Naive thymus-derived CD4-positive, alpha-beta T cell (primary cell): Measurements from ENCODE around the gene AMBP. TPM values are rescaled to one million over a fixed set of nuclear protein-coding genes. Genes with fewer than 3 reads are reported as not detected.

Experiments used
- ATAC-seq: fragments of 150-1000 bp; cut with Tn5 transposase; 2 replicates; pipeline ENCODE4 v1.10.0; 2021; ENCODE audit warnings: mild to moderate bottlenecking, moderate library complexity
- CTCF ChIA-PET: fragments of 350-600 bp; sonication (Branson Sonifier 250); formaldehyde crosslinking; loops from one replicate; lab custom pipeline; 2021; ENCODE audit warnings: antibody characterized with exemption; lab: Charles Lee
- POLR2A ChIA-PET: fragments of 350-600 bp; sonication (Branson Sonifier 250); formaldehyde crosslinking; loops from one replicate; lab custom pipeline; 2021; ENCODE audit warnings: antibody characterized with exemption, inconsistent platforms; lab: Charles Lee
- DNase-seq, 9 donors: peaks; one replicate each; pipeline versions ENCODE4 v3.0.0 to v3.0.0-alpha.2; 2020 to 2022; ENCODE audit warnings: mixed read lengths in 1 of 9
- H3K27ac ChIP-seq: one replicate; pipeline ENCODE4 v1.7.0; 2013; ENCODE audit warnings: mild to moderate bottlenecking, low read depth, low read length, moderate library complexity
- H3K27me3 ChIP-seq, 2 donors: one replicate each; pipeline ENCODE4 v1.7.0; 2013; ENCODE audit warnings: low read length in 2 of 2, mild to moderate bottlenecking in 2 of 2, moderate library complexity in 2 of 2; ENCODE audit not compliant: control insufficient read depth in 2 of 2, insufficient read depth in 2 of 2
- H3K36me3 ChIP-seq, 3 experiments: 1 replicate in 2 of 3; 2 replicates in 1 of 3; pipeline ENCODE4 v1.7.0; 2013; ENCODE audit warnings: low read length in 3 of 3, mild to moderate bottlenecking in 3 of 3, moderate library complexity in 1 of 3; ENCODE audit not compliant: insufficient read depth in 3 of 3, control insufficient read depth in 2 of 3
- H3K4me1 ChIP-seq, 2 donors: one replicate each; pipeline ENCODE4 v1.7.0; 2013; ENCODE audit warnings: low read length in 2 of 2, mild to moderate bottlenecking in 2 of 2, moderate library complexity in 1 of 2; ENCODE audit not compliant: control insufficient read depth in 2 of 2, insufficient read depth in 2 of 2
- H3K4me3 ChIP-seq: 2 replicates; pipeline ENCODE4 v1.7.0; 2013; ENCODE audit warnings: mild to moderate bottlenecking, low read length
- H3K9me3 ChIP-seq, 3 experiments: 1 replicate in 2 of 3; 2 replicates in 1 of 3; pipeline ENCODE4 v1.7.0; 2013; ENCODE audit warnings: low read length in 3 of 3; ENCODE audit not compliant: control insufficient read depth in 2 of 3
- H3K27ac Mint-ChIP-seq, 9 donors: one replicate each; pipeline ENCODE4 v1.8.0; 2020 to 2022; ENCODE audit warnings: mixed read lengths in 9 of 9, mild to moderate bottlenecking in 8 of 9, moderate library complexity in 5 of 9, inconsistent platforms in 2 of 9
- H3K27me3 Mint-ChIP-seq, 5 donors: one replicate each; pipeline ENCODE4 v1.8.0; 2021 to 2022; ENCODE audit warnings: mixed read lengths in 5 of 5, mild to moderate bottlenecking in 1 of 5
- H3K36me3 Mint-ChIP-seq, 5 donors: one replicate each; pipeline ENCODE4 v1.8.0; 2020 to 2022; ENCODE audit warnings: mixed read lengths in 5 of 5, mild to moderate bottlenecking in 3 of 5, inconsistent platforms in 1 of 5
- H3K4me1 Mint-ChIP-seq, 7 donors: one replicate each; pipeline ENCODE4 v1.8.0; 2020 to 2022; ENCODE audit warnings: mixed read lengths in 7 of 7, mild to moderate bottlenecking in 3 of 7, inconsistent platforms in 1 of 7
- H3K4me3 Mint-ChIP-seq, 10 donors: one replicate each; pipeline ENCODE4 v1.8.0; 2020 to 2022; ENCODE audit warnings: mild to moderate bottlenecking in 10 of 10, mixed read lengths in 10 of 10, moderate library complexity in 6 of 10, inconsistent platforms in 2 of 10
- H3K9me3 Mint-ChIP-seq, 11 donors: one replicate each; pipeline ENCODE4 v1.8.0; 2020 to 2022; ENCODE audit warnings: mixed read lengths in 11 of 11, mild to moderate bottlenecking in 4 of 11, inconsistent platforms in 1 of 11, moderate library complexity in 1 of 11
- intact Hi-C, 2 donors: fragments of 100-400 bp; cut with micrococcal nuclease; formaldehyde crosslinking; loops; one replicate each; pipeline ENCODE4 v1.15.1; 2023
- polyA plus RNA-seq, 2 donors: library from polyadenylated mRNA; unstranded; fragments of 300-500 nt; fragmentation: Illumina TruSeq; gene quantifications; one replicate each; pipeline ENCODE4 v1.2.3, GENCODE V29; 2021
- total RNA-seq, 6 experiments: library from RNA in 5 of 6; stranded (reverse) in 5 of 6; gene quantifications; 1 replicate in 5 of 6; 2 replicates in 1 of 6; pipeline ENCODE4 v1.2.3 and lab custom pipeline; 2021 to 2026

Gene AMBP
- total and polyA plus RNA-seq, 7 experiments from 2014 or later = not detected

DNA sequence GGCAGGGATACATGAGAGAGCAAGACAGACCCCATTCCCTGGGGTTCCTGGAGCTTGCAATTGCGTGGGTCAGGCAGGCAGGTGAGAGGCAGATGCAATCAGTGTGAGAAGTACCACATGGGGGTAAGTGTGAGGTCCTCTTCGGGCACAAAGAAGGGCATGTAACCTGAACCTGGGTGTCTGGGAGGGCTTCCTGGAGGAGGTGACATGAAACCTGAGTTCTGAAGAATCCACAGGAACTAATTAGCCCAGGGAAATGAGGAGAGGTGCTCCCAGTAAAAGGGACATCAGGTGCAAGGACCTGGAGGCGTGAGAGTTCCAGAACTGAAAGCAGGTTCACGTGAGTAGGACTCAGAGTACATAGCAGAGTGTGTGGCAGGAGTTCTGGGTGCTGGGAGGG is 2.5 kb downstream of the AMBP start:
- Mint-ChIP-seq H3K4me3 (no peak overlapping the region), H3K4me1 (peaks cover 0 to 3% (median 0%) of the 10 kb centered on the region in 7 donors), H3K27ac (no peak overlapping the region), H3K36me3 (no peaks in the 10 kb centered on the region), H3K27me3 (peaks cover 8 to 30% (median 18%) of the 10 kb centered on the region in 5 donors), H3K9me3 (no peaks in the 10 kb centered on the region)
- ATAC-seq (no peak), DNase-seq (no peak)
- CTCF ChIA-PET = no interaction called here
- H3K4me3 ChIP-seq = no peak overlapping the region
- no peaks in the 10 kb centered on the region for H3K9me3 ChIP-seq
- no peaks in the 10 kb centered on the region for H3K27me3 ChIP-seq
- H3K27ac ChIP-seq = no peak overlapping the region
- no peaks in the 10 kb centered on the region for H3K4me1 ChIP-seq
- POLR2A ChIA-PET = no interaction called here
- no peaks in the 10 kb centered on the region for H3K36me3 ChIP-seq
- intact Hi-C loops = no loop called here

DNA sequence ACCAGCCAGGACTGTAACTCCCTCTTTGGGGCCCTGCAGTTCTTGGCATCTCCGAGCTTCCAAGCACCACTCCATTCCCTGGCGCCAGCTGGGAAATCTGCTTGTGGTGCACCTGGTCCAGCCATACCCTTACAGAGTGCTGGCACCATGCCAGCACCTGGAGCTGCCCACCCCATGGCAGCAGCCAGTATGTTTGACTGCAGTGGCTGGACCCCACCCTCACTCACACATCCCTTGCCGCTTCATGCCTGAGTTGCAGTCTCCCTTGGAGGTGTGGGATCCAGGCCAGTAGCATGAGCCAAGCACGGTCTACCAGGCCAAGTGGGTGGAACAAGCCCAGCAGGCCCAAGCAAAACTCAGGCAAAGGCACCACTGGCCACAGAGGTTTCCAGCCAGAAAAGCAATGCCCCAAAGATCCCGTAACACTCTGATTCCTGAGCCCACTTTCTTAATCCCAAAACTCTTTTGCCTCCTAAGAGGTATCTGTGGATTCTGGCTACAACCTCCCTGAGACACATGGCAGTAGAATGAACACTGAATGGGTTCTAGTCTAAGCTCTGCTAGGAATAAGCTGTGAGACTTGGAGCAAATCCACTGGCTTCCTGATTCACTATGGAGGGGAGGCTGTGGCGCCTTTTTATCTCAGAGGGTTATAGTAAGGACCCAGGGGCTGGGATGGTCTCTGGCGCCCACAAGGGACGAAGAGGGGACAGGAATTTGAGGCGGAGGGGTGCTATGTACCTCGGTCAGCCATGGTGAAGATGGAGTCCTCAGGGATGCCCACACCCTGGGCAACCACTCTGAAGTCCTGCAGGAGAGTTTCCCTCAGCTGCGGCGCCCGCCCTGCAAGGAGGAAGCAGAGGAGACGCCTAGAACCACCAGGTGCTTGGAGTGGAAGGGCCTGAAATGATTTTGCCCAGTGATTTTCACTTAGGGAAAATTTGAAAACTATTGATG is 5.6 kb downstream of the AMBP start:
- intact Hi-C loops = no loop called here
- POLR2A ChIA-PET = no interaction called here
- Mint-ChIP-seq H3K9me3 (no peaks in the 10 kb centered on the region), H3K36me3 (no peaks in the 10 kb centered on the region), H3K27me3 (peaks cover 8 to 34% (median 18%) of the 10 kb centered on the region in 5 donors), H3K4me3 (no peak overlapping the region), H3K4me1 (peaks cover 0 to 2% (median 0%) of the 10 kb centered on the region in 7 donors), H3K27ac (no peak overlapping the region)
- DNase-seq (no peak), ATAC-seq (no peak)
- H3K27me3 ChIP-seq = peaks cover 0 to 3% of the 10 kb centered on the region in 2 donors
- no peak overlapping the region for H3K27ac ChIP-seq
- no peaks in the 10 kb centered on the region for H3K9me3 ChIP-seq
- no peaks in the 10 kb centered on the region for H3K36me3 ChIP-seq
- CTCF ChIA-PET = interaction anchor here (0.7 to 1.5 kb wide), 3 partner anchors 8 to 1559 kb away, joined by 3 to 5 read pairs (median 3); no protein-coding TSS in a partner anchor
- no peak overlapping the region for H3K4me3 ChIP-seq
- H3K4me1 ChIP-seq = no peaks in the 10 kb centered on the region

DNA sequence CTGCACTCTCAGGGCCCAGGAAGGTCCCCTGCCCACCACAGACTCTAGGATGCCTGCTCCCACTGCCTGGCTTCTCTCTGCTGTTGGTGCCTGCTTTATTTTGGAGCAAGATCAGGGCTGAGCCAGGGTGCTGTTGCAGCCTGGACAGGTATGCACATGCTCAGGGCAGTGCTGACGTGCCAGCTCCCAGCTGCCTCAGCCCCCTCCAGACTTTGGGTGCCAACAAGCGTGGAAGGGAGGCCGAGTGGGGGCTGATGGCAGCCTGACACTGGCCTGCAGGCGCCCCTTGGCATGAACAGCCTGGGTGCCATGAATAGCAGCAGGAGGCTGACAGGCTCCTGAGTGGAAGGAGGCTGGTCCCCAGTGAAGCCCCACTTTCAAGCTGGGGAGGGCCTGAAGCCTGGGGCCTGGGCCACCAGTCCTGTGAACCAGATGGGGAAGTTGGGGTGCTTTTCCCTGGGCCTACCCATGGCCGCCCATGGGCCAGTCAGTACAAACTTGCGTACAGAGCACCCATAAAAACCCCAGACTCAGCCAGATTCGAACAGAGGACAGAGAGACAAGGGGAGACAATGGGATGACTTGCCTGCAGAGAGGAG is 6.8 kb downstream of the AMBP start:
- Histone ChIP-seq H3K36me3 (no peaks in the 10 kb centered on the region), H3K27ac (no peak overlapping the region), H3K4me3 (no peak overlapping the region), H3K4me1 (no peaks in the 10 kb centered on the region), H3K9me3 (no peaks in the 10 kb centered on the region), H3K27me3 (peaks cover 0 to 3% of the 10 kb centered on the region in 2 donors)
- Mint-ChIP-seq H3K4me1 (no peaks in the 10 kb centered on the region), H3K36me3 (no peaks in the 10 kb centered on the region), H3K27me3 (peaks cover 7 to 24% (median 13%) of the 10 kb centered on the region in 5 donors), H3K27ac (no peak overlapping the region), H3K9me3 (no peaks in the 10 kb centered on the region), H3K4me3 (no peak overlapping the region)
- CTCF ChIA-PET = interaction anchor here (0.7 to 1.5 kb wide), 2 partner anchors 9 to 11 kb away, joined by 3 to 5 read pairs; no protein-coding TSS in a partner anchor
- DNase-seq (no peak), ATAC-seq (peak; percentile 14)
- intact Hi-C loops = no loop called here
- POLR2A ChIA-PET = no interaction called here

DNA sequence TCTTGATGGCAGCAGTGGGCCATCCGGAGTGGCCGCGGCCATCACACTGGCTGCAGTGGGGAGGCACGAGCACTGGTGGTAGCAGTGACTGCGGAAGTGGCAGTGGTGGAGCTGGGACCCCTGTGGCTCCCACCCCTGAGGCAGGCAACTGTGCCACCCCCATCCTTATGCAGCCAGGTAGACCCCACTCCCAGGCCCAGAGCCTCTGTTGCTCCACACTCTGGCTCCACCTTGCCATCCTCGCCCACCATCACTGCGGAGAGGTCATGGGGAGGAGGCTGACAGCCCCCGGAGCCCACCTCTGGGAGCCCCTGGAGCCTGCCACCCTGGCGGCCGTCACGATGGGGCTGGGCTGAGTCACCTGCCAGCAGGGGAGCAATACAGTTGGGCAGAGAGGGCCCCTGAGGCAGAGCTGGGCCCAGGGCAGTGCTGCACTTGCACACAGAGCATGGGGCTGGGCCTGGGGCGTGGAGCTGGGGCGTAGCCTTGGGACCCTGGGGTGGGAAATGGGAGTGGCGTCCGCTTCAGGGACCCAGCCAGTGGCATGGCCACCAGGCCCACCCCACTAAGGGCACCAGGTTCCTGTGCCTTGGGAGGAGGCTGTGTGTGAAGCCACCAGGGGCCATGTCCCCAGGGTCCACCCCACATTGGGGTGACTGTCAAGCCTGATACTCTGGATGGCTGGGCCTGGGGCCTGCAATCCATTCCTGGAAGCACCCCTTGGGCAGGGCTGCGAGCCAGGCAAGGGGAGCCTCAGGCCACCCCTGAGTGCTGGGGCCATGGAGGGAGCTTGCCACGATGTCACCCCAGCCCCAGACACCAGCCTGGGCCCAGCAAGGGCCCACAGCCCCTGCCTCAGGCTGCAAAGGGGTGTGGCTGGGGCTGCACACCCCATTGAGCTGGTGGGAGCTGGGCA is 7.7 kb downstream of the AMBP start:
- ChIA-PET CTCF (no interaction called here), POLR2A (no interaction called here)
- no peaks in the 10 kb centered on the region for H3K4me1 ChIP-seq
- H3K36me3 ChIP-seq = no peaks in the 10 kb centered on the region
- intact Hi-C loops = no loop called here
- H3K4me3 Mint-ChIP-seq = no peak overlapping the region
- no peaks in the 10 kb centered on the region for H3K9me3 ChIP-seq
- H3K4me3 ChIP-seq = no peak overlapping the region
- H3K4me1 Mint-ChIP-seq = no peaks in the 10 kb centered on the region
- DNase-seq (no peak), ATAC-seq (peak; percentile 20)
- H3K27ac Mint-ChIP-seq = no peak overlapping the region
- H3K27ac ChIP-seq = no peak overlapping the region
- H3K27me3 Mint-ChIP-seq = peaks cover 4 to 22% (median 9%) of the 10 kb centered on the region in 5 donors
- peaks cover 0 to 3% of the 10 kb centered on the region in 2 donors for H3K27me3 ChIP-seq
- no peaks in the 10 kb centered on the region for H3K36me3 Mint-ChIP-seq
- no peaks in the 10 kb centered on the region for H3K9me3 Mint-ChIP-seq

DNA sequence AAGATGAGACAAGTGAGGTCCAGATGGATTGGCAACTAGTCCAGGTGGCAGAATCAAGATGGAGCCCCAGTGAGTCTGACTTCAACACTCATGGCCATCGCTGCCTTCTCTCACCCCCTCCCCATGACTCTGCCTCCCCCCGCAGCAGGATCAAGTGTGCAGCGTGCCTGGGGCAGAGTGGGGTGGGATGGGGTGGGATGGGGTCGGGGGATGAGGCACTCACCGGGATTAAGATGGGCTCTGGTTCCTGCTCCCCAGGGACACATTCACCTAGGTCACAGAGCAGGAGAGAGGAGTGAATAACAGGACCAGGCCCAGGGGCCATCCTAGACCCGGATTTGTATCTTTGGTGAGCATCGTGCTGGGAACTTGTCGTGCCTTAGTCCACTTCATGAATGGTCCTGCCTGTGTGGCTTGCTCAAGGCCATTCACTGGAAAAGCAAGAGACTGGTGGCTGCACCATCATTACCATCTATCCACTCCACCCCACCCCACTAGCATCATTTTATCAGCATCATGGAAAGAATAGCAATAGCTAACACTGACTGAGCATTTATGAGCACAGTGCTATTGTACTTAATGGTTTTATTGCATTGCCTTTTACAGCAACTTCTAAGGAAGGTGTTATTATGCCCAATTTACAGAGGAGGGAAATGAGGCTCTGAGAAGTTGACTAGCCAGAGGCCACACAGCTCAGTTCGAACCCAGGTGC is 8.5 kb downstream of the AMBP start:
- CTCF ChIA-PET = no interaction called here
- Histone ChIP-seq H3K27me3 (peaks cover 0 to 3% of the 10 kb centered on the region in 2 donors), H3K9me3 (no peaks in the 10 kb centered on the region), H3K27ac (no peak overlapping the region), H3K4me1 (no peaks in the 10 kb centered on the region), H3K4me3 (no peak overlapping the region), H3K36me3 (no peaks in the 10 kb centered on the region)
- Mint-ChIP-seq H3K36me3 (no peaks in the 10 kb centered on the region), H3K4me3 (no peak overlapping the region), H3K27ac (no peak overlapping the region), H3K27me3 (peaks cover 3 to 21% (median 5%) of the 10 kb centered on the region in 5 donors), H3K4me1 (no peaks in the 10 kb centered on the region), H3K9me3 (no peaks in the 10 kb centered on the region)
- intact Hi-C loops = no loop called here
- POLR2A ChIA-PET = no interaction called here
- ATAC-seq = no peak
- DNase-seq = no peak

DNA sequence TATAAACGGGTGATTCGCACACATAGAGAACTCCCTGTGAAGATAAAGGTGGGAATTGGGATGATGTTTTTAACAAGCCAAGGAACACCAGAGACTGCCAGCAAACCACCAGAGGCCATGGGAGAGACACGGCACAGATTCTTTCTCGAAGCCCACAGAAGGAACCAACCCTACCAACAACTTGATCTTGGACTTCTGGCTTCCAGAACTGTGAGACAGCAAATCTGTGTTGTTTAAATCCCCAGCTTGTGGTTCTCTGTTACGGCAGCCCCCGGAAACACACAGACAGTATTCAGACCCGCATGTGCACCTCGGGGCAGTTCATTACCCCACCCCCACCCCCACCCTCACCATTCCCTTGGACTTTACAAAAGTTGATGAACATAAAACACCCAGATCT is 12.8 kb downstream of the AMBP start:
- Mint-ChIP-seq H3K27ac (no peak overlapping the region), H3K27me3 (peaks cover 11 to 32% (median 29%) of the 10 kb centered on the region in 5 donors), H3K9me3 (peaks cover 0 to 4% (median 0%) of the 10 kb centered on the region in 11 donors), H3K4me1 (no peaks in the 10 kb centered on the region), H3K36me3 (no peaks in the 10 kb centered on the region), H3K4me3 (no peak overlapping the region)
- no peaks in the 10 kb centered on the region for H3K9me3 ChIP-seq
- peaks cover 3% of the 10 kb centered on the region in 2 donors for H3K27me3 ChIP-seq
- CTCF ChIA-PET = no interaction called here
- ATAC-seq (no peak), DNase-seq (no peak)
- H3K4me3 ChIP-seq = no peak overlapping the region
- H3K4me1 ChIP-seq = no peaks in the 10 kb centered on the region
- no peak overlapping the region for H3K27ac ChIP-seq
- intact Hi-C loops = no loop called here
- POLR2A ChIA-PET = no interaction called here
- H3K36me3 ChIP-seq = no peaks in the 10 kb centered on the region
